ENCODE measurements around the gene NUDT8. TPM values are rescaled to one million over a fixed set of nuclear protein-coding genes. Genes with fewer than 3 reads are reported as not detected.
"Not testable (repeated sequence)": the region's sequence is repeated elsewhere in the genome, so short reads cannot be mapped to it uniquely, and the experiment has no call there.

Gene NUDT8
- total RNA-seq, 4 donors from 2014 or later: 11.0 to 21.3 (median 20.0) TPM

DNA sequence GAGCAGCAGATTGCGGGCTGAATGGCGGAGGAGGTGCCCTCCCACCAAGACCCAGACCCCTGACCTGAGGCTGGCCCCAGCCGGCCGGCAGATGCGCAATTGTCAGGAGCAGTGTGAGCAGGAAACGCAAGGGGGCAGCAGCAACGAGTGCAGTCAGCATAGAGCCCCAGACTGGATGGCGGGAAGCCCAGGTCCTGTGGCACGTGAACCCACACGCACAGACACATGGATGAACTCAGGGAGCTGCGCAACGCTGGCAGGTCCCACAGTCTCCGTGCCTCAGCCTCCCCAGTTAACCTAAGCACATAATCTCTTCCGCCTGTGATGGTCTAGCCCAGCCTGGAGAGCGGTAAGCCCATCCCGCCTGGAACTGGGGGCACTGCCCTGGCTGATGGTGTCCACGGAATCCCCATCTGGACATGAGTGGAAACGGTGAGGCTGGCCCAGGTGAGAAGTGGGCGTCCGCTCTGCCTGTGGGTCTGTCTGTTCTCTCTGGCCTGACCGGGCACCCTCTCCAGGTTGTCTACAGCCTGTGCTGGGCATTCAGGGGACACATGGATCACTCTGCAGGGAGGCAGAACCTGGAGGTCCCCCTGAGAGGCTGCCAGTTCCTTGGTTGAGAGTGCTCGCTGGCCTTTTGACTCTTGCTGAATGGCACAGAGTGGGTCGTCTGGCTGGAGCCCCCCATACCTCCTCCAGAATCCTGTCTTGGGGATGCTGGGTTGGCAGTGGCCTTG is 10.5 kb upstream of the NUDT8 start:
- Histone ChIP-seq H3K36me3 (no peaks in the 10 kb centered on the region), H3K4me3 (no peak overlapping the region), H3K9me3 (peaks cover 0 to 9% (median 0%) of the 10 kb centered on the region in 4 donors), H3K4me1 (peaks cover 0 to 8% (median 0%) of the 10 kb centered on the region in 4 donors), H3K27ac (no peak overlapping the region), H3K27me3 (peaks cover 0 to 18% of the 10 kb centered on the region in 2 donors)
- TF ChIP-seq POLR2A (IDR thresholded peaks at IDR 0.05) (no peak), CTCF (IDR thresholded peaks at IDR 0.05) (peak; percentile 52 to 70 (median 57)), EP300 (IDR thresholded peaks at IDR 0.05) (no peak)
- DNase-seq (ENCODE audit: low spot score in 2 of 2): peak in 1 of 2 donors; percentile 59
- 40 to 44% methylated on average over 20 to 22 of the region's 23 CpGs for WGBS, 2 donors

DNA sequence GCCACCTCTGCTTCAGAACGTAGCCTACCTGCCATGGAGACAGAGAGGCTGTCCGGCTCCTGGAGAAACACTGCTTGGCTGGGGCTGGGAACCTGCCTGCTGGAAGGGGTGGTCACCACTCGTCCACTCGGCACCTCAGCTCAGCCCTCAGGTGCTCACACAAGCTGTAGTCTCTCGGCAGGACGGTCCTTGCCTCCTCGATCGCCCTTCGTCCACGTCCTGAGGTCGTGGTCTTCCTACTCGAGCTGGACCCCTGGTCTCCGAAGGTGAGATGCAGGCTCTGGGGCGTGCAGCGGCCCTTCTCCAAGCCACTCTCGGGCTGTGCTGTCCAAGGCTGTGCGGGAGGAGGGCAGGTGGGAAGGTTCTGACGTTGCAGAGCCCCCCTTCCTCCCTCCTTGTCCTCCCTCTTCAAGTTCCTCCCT is 9.7 kb upstream of the NUDT8 start, which contains the start of gene TBX10:
TBX10 (minus strand) TSS at position 326 of the 422 bp plus-strand sequence; CDS start at position 35, 291 bp downstream.
- no peak within 1 kb of the TSS for H3K27ac ChIP-seq
- H3K4me1 ChIP-seq: peaks cover 0 to 8% (median 0%) of the 10 kb centered on the region in 4 donors
- DNase-seq (ENCODE audit: low spot score in 2 of 2): no peak
- no peaks in the 10 kb centered on the region for H3K36me3 ChIP-seq
- H3K4me3 ChIP-seq: no peak within 1 kb of the TSS
- peaks cover 0 to 9% (median 0%) of the 10 kb centered on the region in 4 donors for H3K9me3 ChIP-seq
- H3K27me3 ChIP-seq: peaks cover 0 to 18% of the 10 kb centered on the region in 2 donors
- no peak for TF ChIP-seq POLR2A (IDR thresholded peaks at IDR 0.05)
- no peak for TF ChIP-seq CTCF (IDR thresholded peaks at IDR 0.05)
- no peak for TF ChIP-seq EP300 (IDR thresholded peaks at IDR 0.05)
- 75 to 82% methylated on average over 16 to 17 of the region's 18 CpGs for WGBS, 2 donors

GRCh38 chr11:67638535-67639437 is 9.0 kb upstream of the NUDT8 start:
- 85 to 88% methylated on average over 22 to 24 of the region's 24 CpGs for WGBS, 2 donors
- H3K9me3 ChIP-seq: peaks cover 0 to 4% (median 0%) of the 10 kb centered on the region in 4 donors
- H3K27ac ChIP-seq: no peak overlapping the region
- peaks cover 0 to 18% of the 10 kb centered on the region in 2 donors for H3K27me3 ChIP-seq
- no peaks in the 10 kb centered on the region for H3K36me3 ChIP-seq
- H3K4me1 ChIP-seq: peaks cover 0 to 8% (median 0%) of the 10 kb centered on the region in 4 donors
- TF ChIP-seq EP300 (IDR thresholded peaks at IDR 0.05): no peak
- no peak for TF ChIP-seq POLR2A (IDR thresholded peaks at IDR 0.05)
- no peak for TF ChIP-seq CTCF (IDR thresholded peaks at IDR 0.05)
- H3K4me3 ChIP-seq: no peak overlapping the region
- no peak for DNase-seq (ENCODE audit: low spot score in 2 of 2)

- H3K4me3 ChIP-seq; H3K36me3 ChIP-seq; H3K9me3 ChIP-seq; H3K4me1 ChIP-seq; H3K27ac ChIP-seq; DNase-seq (ENCODE audit: low spot score in 2 of 2): not testable (repeated sequence)
- WGBS, 2 donors: 75 to 79% methylated on average over 3 of the region's 3 CpGs
- peaks cover 0 to 18% of the 10 kb centered on the region in 2 donors for H3K27me3 ChIP-seq
These were observed 7.7 kb upstream of the NUDT8 start for GRCh38 chr11:67637441-67637840.

- Histone ChIP-seq H3K4me1 (peaks cover 0 to 8% (median 0%) of the 10 kb centered on the region in 4 donors), H3K36me3 (no peaks in the 10 kb centered on the region), H3K27ac (no peak overlapping the region), H3K9me3 (no peaks in the 10 kb centered on the region), H3K4me3 (no peak overlapping the region), H3K27me3 (peaks cover 0 to 18% of the 10 kb centered on the region in 2 donors)
- DNase-seq (ENCODE audit: low spot score in 2 of 2): no peak
- WGBS, 2 donors: 75 to 79% methylated on average over 6 of the region's 6 CpGs
- TF ChIP-seq CTCF (IDR thresholded peaks at IDR 0.05): no peak
These were observed 7.2 kb upstream of the NUDT8 start for GRCh38 chr11:67636962-67637361.
